Measurements from ENCODE around the gene LRMDA. TPM values are rescaled to one million over a fixed set of nuclear protein-coding genes. Genes with fewer than 3 reads are reported as not detected.

LRMDA gene
- total RNA-seq, 2 donors from 2014 or later: not detected

DNA sequence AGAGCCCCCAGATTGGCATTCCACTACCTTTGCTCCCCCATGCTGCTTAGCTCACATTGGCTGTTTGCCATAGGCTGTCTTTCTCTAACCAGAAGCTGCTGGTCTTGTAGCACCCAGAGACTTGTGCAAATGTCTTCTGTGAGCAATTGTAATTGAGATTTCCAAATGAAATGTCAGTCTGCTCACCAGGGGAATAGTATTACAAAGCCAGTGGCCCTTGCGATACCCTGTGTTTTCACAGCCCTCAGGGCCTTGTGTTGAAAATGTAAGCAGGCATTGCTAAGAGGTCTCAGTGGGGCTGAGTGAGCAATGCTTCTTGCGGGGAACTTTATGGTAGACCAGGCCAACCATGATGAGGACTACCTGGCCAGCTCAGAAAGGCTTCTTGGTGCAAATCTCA lies 746.5 kb downstream of the LRMDA start:
- no peak for ATAC-seq
- Mint-ChIP-seq H3K27ac (no peak overlapping the region), H3K36me3 (peaks cover 0 to 9% of the 10 kb centered on the region in 2 donors), H3K9me3 (peaks cover 8 to 15% of the 10 kb centered on the region in 2 donors)
- no peak for DNase-seq (ENCODE audit: low spot score in 2 of 2)

DNA sequence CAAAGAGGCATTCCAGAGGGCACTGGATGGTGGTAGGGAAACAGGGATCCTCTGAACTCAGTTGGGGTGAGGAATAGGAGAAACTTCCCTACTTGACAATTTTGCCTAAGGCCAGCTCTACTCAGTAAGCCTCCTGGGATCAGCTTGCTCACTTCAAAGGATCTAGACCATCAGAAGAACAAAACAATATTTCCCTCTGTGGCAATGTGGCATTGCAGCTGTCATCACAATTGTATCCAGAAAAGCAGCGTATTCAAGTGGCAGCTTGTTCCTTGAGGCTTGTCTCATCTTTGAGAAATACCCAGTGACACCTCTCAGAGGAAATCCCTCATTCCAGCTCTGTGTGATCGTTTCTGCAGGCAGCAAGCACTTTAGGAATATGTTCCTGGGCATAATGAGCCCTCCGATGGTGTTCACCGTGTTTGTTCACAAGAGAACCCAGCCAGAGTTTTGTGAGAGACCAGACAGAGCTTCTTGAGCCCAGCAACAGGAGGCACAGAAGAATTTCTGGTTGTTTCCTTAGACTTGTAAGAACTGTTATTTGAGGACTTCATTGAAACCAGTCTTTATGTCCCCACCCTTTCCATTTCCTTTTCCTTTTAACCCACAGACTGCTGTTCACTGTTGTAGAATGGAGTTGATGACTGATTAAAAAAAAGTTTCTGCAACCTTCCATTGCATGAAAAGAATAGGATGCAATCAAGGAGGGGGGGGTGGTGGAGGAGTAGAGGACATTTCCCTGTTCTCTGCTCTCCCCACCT lies 747.3 kb downstream of the LRMDA start:
- ATAC-seq: no peak
- DNase-seq (ENCODE audit: low spot score in 2 of 2): no peak
- peaks cover 8 to 15% of the 10 kb centered on the region in 2 donors for H3K9me3 Mint-ChIP-seq
- peaks cover 0 to 9% of the 10 kb centered on the region in 2 donors for H3K36me3 Mint-ChIP-seq
- no peak overlapping the region for H3K27ac Mint-ChIP-seq

DNA sequence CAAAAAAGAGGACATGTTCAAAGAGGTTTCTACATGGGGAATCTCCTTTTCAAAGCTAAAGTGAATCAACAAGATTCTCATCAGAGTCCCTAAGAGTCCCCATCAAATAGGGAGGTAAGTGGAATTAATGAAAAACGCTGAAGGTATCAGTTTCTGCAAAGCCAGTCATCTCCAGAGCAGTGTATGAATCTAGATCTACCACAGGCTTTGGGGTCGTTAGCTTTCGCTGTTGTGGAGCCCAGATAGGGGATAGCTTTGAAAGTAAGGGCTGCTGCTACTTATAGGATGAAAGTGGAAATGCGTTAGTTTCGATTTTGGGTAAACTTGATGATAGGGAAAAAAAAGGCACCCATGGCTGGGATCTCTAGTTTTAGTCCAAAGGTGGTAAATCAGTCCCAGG lies 748.4 kb downstream of the LRMDA start:
- ATAC-seq: peak in 1 of 2 donors; percentile 92
- no peak for DNase-seq (ENCODE audit: low spot score in 2 of 2)

DNA sequence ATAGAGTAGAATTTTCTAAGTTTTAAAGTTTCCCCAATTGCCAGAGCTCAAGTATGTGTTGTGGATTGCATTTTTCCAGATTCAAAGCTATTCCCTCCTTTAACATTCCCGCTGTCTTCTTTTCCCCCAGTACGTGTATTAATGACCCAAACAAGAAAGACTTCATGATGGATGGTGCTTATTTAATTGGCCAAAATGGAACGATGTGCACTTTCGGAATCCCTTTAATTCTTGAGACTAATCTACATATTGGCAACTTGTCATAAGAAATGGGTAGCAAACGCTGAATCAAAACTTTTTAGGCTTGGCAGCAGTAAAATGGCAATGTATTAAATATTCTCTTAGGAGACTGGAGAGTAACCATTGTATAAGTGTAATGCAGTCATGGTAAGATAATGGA lies 753.2 kb downstream of the LRMDA start:
- H3K36me3 Mint-ChIP-seq: peaks cover 0 to 2% of the 10 kb centered on the region in 2 donors
- H3K9me3 Mint-ChIP-seq: peaks cover 3 to 6% of the 10 kb centered on the region in 2 donors
- ATAC-seq: no peak
- H3K27ac Mint-ChIP-seq: no peak overlapping the region
- DNase-seq (ENCODE audit: low spot score in 2 of 2): no peak

More for the DNA sequence above, 748.4 kb downstream of the LRMDA start:
- Mint-ChIP-seq H3K27ac (no peak overlapping the region), H3K9me3 (peaks cover 8 to 15% of the 10 kb centered on the region in 2 donors), H3K36me3 (peaks cover 0 to 9% of the 10 kb centered on the region in 2 donors)

DNA sequence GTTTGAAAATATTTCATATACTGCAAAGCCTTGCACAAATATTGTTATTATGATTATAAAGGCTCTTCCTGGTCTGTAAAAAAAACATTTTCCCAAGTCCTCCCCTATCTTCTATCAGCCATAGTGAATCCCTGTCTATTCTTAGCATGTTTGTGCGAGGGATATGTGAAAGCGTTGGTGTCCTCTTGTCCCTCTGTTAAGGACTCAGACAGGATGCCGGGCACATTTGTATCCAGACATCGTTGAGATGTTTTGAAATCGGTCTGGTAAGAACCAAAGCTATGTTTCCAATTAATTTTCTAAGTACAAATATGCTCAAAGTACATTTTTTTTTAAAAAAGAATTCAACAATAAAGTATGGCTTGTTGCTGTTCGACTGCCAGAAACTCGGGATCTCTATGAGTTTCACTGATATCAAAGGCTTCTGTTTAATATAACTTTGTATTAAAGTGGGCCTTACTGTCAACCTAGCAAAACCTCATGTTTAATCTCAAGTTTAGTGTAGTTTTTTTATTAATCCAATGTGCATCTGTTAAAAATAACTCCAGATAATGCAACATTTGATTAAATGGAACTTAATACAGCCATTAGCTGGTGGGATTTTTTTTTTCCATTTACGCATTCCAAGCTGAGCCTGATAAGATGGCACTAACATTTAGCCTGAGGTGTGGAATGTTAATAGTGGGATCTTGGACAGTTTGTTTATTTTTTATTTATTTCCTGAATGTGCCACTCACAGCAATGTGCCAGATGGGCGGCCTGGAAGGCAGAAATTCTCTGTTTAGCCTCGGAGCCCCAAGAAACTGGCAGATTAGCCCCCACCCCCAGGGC lies 754.3 kb downstream of the LRMDA start:
- Mint-ChIP-seq H3K27ac (no peak overlapping the region), H3K36me3 (no peaks in the 10 kb centered on the region), H3K9me3 (peaks cover 3 to 6% of the 10 kb centered on the region in 2 donors)
- ATAC-seq: no peak
- DNase-seq (ENCODE audit: low spot score in 2 of 2): no peak

DNA sequence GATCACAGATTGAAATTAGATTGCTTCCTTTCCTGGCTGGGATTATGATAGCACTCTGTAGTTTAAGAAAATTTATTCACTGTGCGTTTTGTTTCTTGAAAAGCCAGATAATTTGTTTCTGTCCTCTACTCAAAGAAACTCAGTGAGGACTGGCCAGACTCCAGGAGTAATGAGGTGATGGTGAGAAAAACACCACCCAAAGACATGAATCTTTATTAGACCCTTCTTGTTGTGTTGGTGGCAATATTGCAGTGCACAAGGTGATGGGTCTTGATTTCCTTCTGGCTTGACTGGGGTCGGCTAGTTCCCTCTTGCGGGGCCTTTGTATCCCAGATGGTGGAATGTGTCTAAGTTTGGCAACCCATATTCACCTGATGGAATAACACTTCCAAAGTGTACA lies 756.8 kb downstream of the LRMDA start:
- Mint-ChIP-seq H3K9me3 (no peaks in the 10 kb centered on the region), H3K36me3 (no peaks in the 10 kb centered on the region), H3K27ac (no peak overlapping the region)
- DNase-seq (ENCODE audit: low spot score in 2 of 2): no peak
- no peak for ATAC-seq

DNA sequence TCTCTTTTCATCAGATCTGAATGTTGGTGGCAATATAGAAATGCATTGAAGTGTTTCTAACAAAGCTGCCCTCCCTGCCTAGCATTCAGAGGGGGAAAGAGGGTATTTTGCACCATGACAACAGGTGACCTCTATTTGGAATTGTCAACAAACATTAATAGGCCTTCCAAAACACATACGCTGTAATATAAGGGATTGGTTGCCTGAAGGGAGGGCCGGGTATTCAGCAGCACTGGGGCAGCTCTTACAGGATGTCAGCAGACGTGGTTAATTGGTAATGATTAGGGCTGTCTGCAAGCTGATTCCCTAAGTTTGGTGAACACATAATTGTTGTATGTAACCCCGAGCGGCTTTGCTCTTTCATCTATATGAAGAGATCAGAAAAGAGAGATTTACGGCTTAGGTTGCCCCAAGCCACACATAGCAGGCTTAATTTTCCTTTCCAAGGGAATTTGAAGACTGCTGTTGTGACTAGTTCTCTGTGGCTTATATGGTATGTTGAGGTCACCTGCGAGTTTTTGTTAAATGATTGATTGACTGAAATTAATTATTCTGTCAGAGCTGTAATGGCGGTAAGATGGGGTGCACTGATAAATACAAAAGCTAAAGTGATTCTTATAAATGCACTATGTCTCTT lies 759.3 kb downstream of the LRMDA start:
- no peak for ATAC-seq
- no peak for DNase-seq (ENCODE audit: low spot score in 2 of 2)

DNA sequence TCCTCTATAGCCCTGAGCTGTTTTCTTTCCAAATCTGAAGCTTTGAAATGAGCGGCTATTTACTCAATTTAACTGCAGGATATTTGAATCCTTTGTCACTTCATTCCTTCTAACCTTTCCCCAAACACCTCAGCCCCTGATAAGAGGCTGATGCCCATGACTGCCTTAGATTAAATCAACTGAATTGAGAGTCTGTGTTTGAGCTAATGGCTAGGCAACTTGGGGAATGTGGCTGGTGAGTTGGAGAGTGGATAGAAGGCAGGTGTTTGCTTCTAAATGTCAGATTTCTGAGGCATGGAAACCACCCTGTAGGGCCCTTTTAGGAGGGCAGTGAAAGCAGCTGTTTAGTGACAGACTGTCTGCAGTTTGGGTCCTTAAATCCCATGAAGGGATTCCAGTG lies 759.9 kb downstream of the LRMDA start:
- no peak for ATAC-seq
- Mint-ChIP-seq H3K9me3 (peaks cover 0 to 8% of the 10 kb centered on the region in 2 donors), H3K36me3 (no peaks in the 10 kb centered on the region), H3K27ac (no peak overlapping the region)
- no peak for DNase-seq (ENCODE audit: low spot score in 2 of 2)

More for the DNA sequence above, 759.3 kb downstream of the LRMDA start:
- no peak overlapping the region for H3K27ac Mint-ChIP-seq
- no peaks in the 10 kb centered on the region for H3K36me3 Mint-ChIP-seq
- H3K9me3 Mint-ChIP-seq: peaks cover 0 to 8% of the 10 kb centered on the region in 2 donors

DNA sequence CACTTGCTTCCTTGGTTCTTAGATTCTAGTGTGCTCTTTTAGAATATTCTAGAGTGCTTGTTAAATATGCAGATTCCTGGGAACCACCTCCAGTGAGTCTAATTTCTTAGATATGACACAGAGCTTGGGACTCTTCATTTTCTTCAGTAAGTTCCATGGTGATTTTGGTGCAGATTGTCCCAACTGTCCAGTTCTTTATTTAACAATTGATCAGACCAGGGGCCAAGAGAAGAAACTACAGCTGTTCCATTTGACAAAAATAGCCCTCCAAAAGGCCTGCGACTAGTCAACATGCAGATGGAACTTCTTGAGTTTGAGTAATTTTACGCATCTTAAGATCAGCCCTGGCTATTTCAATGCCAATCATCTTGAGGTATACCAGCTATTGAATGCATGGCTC lies 760.7 kb downstream of the LRMDA start:
- ATAC-seq (no peak), DNase-seq (ENCODE audit: low spot score in 2 of 2) (no peak)
- H3K36me3 Mint-ChIP-seq: no peaks in the 10 kb centered on the region
- no peak overlapping the region for H3K27ac Mint-ChIP-seq
- peaks cover 0 to 8% of the 10 kb centered on the region in 2 donors for H3K9me3 Mint-ChIP-seq

DNA sequence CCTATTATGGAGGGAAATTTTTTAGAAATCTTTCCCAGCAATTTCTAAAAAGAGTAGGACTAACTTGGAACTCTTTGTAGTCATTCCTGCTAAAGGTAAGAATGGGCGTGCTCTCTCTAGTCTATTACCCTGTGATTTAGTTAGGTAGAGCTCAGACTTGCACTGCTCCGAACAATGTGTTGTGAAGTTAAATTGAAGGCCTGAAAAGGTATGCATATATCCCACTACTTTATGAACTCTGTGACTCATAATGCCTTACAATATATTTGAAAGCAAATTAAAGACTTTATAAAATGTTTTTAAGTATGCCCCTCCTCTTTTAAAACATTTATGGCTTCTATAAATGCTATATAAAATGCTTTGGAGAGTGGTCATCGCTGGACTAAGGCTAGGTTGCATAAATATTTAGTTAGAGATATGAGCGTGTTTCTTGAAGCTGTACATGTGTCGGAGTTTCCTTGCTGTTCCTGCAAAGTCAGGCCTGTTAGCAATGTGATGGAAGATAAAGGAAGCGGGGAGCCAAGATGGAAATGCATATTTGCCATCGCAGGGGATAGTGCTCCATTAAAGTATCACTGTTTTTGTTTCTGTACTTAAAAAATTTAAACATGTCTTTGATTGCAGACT lies 761.4 kb downstream of the LRMDA start:
- H3K27ac Mint-ChIP-seq: no peak overlapping the region
- H3K9me3 Mint-ChIP-seq: peaks cover 0 to 8% of the 10 kb centered on the region in 2 donors
- DNase-seq (ENCODE audit: low spot score in 2 of 2) (no peak), ATAC-seq (no peak)
- no peaks in the 10 kb centered on the region for H3K36me3 Mint-ChIP-seq

DNA sequence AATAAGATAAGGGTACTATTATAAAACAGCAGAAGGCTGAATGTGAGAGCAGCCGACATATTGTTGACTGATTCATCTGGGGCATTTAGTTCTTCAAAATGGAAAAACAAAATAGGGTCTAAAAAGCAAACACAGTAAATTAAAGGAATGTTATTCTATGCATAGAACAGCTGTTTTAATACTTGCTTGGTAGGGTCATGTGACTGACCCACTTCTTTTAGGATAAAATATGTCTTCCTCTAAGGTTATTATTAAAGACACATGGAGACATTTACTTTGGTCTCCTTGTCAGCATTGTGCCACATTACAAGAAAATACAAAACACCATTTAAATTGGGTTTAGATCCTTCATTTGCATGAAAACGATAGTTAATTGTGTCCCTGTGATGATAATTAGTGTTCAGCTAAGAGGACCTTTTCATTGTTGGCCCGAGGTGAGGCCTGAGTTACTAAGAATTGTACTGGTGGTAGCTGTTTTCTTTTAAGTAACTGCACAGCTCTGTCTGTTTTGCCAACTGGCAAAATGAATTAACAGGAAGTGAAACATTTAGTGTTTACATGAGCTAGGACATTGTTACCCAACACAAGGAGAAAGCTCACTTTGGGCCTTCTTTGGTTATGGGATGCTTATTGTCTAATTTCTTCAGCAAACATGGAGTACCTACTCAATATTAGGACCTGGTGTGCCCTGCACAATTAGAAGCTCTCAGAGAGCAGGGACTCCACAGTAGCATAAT lies 764.4 kb downstream of the LRMDA start:
- DNase-seq (ENCODE audit: low spot score in 2 of 2) (no peak), ATAC-seq (no peak)
- H3K27ac Mint-ChIP-seq: no peak overlapping the region
- H3K36me3 Mint-ChIP-seq: no peaks in the 10 kb centered on the region
- H3K9me3 Mint-ChIP-seq: peaks cover 0 to 8% of the 10 kb centered on the region in 2 donors

DNA sequence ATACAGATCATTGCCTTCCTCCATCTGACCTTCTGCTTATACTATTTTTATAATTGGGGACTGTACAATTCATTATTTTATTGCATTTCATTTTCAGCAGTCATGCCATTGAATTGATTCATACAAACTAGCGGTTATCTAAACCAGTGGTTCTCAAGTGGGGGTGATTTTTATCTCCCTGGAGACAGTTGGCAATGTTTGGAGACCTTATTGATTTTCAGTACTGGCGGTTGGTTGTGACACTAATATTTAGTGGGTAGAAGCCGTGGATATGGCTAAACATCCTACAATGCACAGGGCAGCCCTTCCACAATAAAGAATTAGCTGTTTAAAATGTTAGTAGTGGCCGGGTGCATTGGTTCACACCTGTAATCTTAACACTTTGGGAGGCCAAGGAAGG lies 765.9 kb downstream of the LRMDA start:
- ATAC-seq (no peak), DNase-seq (ENCODE audit: low spot score in 2 of 2) (no peak)
- Mint-ChIP-seq H3K27ac (no peak overlapping the region), H3K9me3 (peaks cover 0 to 8% of the 10 kb centered on the region in 2 donors), H3K36me3 (no peaks in the 10 kb centered on the region)

DNA sequence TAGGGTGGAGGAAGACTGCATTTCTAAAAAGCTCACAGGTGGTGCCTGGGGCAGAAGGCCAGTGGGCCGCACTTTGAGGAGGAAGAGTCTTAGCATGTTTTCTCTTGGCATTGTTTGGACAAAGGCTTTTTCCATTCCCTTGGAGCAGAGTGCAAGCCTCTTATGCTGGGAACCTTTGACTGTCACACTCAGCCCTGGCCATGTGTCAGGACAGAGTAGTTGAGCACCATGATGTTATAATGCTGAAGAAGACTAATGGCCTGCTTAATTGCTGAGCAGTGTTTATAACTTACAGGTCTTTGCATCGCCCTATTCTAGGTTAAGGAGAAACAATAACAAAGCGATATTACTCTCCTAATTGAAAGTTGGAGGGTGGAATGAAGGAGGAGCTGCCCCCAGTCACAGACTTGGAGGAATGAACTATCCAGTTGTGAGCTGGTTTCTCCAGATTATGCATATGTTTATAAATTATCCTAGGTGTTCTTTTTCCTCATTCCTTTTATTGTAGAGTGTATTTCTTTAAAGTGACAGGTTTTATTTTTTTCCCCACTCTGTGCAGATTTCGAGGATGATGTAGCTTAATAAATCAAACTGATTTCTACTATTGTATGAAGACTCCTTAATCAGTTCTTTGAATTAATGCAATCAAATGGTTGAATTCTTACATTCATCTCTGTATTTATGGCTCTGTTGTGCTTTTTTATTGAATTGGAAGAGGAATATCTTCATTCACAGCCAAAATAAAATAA lies 767.0 kb downstream of the LRMDA start:
- ATAC-seq (no peak), DNase-seq (ENCODE audit: low spot score in 2 of 2) (no peak)
- H3K27ac Mint-ChIP-seq: no peak overlapping the region
- H3K36me3 Mint-ChIP-seq: no peaks in the 10 kb centered on the region
- H3K9me3 Mint-ChIP-seq: peaks cover 0 to 8% of the 10 kb centered on the region in 2 donors

DNA sequence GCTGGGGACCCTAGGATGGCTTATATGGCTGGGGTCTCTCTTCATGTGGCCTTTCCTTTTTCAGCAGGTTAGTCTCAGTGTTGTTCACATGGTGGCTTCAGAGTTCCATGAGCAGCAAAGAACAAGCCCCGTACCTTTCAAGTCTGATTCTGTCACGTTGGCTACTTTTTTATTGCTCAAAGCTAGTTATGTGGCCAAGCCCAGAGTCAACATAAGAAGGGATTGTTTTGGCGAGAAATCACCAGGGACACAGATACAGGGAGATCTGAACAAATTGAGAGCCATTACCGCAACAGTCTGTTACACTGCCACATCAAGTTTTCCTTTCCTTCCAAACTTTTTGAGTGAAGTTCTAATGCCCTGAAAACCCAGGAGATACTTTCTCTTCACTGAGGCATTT lies 770.5 kb downstream of the LRMDA start:
- Mint-ChIP-seq H3K27ac (no peak overlapping the region), H3K9me3 (no peaks in the 10 kb centered on the region), H3K36me3 (no peaks in the 10 kb centered on the region)
- DNase-seq (ENCODE audit: low spot score in 2 of 2) (no peak), ATAC-seq (no peak)

DNA sequence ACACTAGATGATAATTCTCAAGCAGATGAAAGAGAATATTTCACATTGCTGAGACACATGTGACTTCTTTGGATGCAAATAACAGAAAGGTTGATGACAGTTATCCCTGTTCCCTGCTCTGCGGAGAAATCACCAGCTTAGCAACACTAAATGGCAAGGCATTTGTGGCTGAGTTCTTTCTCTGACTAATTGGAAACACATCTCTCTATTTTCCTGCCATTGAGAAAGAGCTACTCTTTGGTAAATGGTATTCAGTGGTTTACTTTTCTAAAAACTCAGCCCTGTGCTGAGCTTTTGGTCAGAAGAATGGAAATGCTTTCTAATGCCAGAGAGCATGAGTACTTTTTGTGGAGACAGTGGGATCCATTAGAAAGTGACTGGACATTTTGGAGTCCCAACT lies 771.4 kb downstream of the LRMDA start:
- DNase-seq (ENCODE audit: low spot score in 2 of 2) (no peak), ATAC-seq (no peak)
- no peaks in the 10 kb centered on the region for H3K9me3 Mint-ChIP-seq
- H3K27ac Mint-ChIP-seq: no peak overlapping the region
- no peaks in the 10 kb centered on the region for H3K36me3 Mint-ChIP-seq
